ENCODE results near the gene PSPN.
A peak's percentile ranks its signal among the peaks of the same experiment; 100 is the strongest.
"Not testable (repeated sequence)": the region's sequence is repeated elsewhere in the genome, so short reads cannot be mapped to it uniquely, and the experiment has no call there.

Gene PSPN

DNA sequence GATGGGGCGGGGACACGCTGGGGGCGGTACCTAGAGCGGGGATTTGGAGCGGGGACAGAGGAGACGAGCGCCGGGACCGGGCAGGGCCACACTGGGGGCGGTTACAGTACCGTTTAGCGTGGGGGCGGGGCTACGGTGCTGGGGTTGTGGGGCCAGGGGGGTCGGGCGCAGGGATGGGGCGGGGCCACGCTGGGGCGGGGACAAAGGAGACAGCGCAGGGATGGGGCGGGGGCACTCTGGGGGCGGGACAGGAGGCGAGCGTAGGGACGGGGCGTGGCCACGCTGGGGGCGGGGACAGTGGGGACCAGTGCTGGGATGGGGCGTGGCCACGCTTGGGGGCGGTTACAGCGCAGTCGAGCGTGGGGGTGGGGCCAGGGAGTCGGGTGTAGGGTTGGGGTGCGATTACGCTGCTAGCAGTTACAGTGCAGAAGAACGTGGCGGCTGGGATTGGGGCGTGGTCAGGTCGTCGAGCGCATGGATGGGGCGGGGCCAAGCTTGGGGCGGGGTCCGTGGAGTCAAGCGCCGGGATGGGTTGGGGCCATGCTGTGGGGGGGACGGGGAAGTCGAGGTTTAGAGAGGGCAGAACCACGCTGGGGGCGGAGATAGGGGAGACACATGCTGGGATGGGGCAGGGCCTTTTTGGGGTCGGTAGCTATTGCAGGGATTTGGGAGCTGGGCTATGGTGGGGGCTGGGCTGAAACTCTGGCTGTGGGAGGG is 2.5 kb downstream of the PSPN start:
- DNase-seq (ENCODE audit: low read depth in 2 of 2): peak; percentile 100

DNA sequence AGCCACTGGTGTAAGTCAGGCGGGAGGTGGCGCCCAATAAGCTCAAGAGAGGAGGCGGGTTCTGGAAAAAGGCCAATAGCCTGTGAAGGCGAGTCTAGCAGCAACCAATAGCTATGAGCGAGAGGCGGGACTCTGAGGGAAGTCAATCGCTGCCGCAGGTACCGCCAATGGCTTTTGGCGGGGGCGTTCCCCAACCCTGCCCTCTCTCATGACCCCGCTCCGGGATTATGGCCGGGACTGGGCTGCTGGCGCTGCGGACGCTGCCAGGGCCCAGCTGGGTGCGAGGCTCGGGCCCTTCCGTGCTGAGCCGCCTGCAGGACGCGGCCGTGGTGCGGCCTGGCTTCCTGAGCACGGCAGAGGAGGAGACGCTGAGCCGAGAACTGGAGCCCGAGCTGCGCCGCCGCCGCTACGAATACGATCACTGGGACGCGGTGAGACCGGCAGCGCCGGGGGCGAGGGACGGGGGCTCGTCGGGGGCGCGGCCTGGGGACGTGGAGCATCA is 3.1 kb downstream of the PSPN start, which contains the start of gene ALKBH7:
TSS of gene ALKBH7 (plus strand) at position 201 of the 502 bp plus-strand sequence. CDS start at position 228, 27 bp downstream.
- DNase-seq (ENCODE audit: low read depth in 2 of 2): peak; percentile 96

DNA sequence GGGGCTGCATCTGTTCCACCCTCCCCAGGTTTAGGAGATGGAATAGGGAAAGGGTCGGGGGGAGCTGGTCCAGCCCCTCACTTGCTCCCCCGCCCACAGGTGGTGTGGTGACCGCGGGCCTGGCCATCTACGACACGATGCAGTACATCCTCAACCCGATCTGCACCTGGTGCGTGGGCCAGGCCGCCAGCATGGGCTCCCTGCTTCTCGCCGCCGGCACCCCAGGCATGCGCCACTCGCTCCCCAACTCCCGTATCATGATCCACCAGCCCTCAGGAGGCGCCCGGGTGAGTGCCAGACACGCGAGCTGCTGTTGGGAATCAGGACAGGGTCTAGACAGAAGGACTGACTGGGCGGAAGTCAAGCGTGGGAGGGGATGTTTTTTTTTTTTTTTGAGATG is 11.4 kb downstream of the PSPN start:
- no peak for DNase-seq (ENCODE audit: low read depth in 2 of 2)

DNA sequence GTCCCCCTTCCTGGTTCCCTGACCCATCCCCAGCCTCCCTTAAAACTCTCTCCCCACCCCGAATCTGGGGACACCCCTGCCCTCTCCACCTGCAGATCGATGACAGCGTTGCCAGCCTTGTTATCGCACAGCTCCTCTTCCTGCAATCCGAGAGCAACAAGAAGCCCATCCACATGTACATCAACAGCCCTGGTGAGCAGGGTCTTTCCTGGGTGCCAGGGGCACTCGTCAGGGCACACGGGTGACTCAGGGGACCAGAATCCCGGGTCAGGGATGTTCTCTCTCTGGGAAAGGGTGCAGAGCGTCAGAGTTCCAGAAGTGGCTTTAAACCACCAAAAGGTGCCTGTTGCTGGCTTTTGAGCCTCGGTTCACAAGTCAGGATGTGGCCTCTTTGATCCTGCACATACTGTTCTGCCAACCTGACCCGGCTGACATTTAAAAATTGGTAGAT is 13.4 kb downstream of the PSPN start:
- DNase-seq (ENCODE audit: low read depth in 2 of 2): peak in 1 of 2 donors; percentile 9

DNA sequence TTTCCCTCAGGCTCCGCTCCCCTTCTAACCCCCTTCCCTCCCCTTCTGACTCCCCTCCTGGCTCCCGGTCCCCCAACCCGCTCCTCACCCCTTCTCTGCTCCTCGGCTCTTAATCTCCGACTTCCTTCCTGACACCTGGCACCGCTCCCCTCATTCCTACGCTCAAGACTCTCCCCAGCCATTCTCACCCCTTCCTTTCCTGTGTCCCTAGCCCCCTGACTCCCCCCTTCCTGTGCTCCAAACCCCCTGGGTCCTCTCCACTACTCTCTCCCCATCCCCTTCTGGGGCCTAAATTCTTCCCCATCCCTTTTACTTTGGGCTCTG is 13.7 kb downstream of the PSPN start:
- no peak for DNase-seq (ENCODE audit: low read depth in 2 of 2)

DNA sequence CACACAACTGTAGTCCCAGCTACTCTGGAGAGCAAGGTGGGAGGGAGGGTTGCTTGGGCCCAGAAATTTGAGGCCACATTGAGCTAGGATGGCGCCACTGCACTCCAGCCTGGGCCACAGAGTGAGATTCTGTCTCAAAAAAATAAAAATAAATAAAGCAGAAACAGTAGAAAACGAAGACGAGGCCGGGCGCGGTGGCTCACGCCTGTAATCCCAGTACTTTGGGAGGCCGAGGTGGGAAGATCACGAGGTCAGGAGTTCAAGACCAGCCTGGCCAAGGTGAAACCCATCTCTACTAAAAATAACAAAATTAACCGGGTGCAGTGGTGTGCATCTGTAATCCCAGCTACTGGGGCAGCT is 14.9 kb downstream of the PSPN start:
- not testable (repeated sequence) for DNase-seq (ENCODE audit: low read depth in 2 of 2)

DNA sequence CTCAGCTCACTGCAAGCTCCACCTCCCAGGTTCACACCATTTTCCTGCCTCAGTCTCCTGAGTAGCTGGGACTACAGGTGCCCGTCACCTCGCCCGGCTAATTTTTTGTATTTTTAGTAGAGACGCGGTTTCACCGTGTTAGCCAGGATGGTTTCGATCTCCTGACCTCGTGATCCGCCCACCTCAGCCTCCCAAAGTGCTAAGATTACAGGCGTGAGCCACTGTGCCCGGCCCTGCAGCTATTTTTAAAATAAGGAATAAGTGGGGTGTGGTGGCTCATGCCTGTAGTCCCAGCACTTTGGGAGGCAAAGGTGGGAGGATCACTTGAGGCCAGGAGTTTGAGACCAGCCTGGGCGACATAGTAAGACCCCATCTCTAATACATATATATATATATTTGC is 15.3 kb downstream of the PSPN start:
- DNase-seq (ENCODE audit: low read depth in 2 of 2): not testable (repeated sequence)

DNA sequence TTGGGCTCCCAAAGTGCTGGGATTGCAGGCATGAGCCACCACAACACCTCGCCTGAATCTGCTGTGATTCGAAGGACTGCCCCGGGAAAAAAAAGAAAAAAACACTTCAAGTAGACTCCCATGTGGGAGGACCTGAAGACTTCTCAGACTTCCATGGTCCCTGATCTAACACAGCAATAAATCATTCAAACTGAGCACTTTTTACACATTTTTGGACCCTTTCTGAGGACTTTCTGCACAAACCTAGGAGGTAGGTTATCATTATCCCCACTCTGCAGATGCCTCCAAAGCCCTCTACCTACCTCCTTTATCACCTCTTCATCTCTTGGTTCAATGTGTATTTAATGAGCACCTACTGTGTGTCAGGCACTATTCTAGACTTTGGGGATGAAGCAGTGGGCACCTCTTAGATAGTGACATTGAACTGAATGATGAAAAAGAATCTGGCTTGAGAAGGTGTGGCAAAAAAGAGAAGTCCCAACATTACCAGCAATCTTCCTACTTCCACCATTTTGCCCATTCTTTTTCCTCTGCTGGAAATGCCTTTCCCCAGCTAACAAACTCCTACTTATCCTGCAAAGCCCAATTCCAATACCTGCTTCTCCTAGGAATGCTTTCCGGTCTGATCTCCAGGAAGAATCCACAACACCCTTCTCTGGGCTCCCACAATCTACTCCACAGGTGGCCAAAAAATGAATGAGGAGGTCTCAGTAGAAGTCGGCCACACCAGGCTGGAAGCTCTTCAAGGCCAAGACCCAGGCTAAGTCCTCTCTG is 16.0 kb downstream of the PSPN start:
- no peak for DNase-seq (ENCODE audit: low read depth in 2 of 2)

DNA sequence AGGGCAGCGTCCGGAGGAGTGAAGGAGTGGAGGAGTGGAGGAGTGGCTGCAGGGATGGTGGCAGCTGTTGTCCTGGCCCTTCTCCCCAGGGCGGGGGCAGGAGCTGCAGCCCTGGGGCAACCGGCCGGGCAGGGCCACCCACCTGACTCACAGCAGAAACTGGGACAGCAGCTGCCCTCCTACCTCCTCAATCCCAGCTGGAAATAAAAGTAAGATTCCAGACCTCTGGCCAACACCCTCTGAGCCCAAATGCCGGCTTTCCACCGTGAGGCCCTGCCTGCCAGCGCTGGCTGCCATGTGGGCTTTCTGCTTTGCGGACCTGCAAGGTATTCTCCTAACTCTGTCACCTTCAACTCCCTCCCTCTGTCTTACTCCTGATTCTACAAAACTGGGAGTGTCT is 17.7 kb downstream of the PSPN start:
- no peak for DNase-seq (ENCODE audit: low read depth in 2 of 2)

DNA sequence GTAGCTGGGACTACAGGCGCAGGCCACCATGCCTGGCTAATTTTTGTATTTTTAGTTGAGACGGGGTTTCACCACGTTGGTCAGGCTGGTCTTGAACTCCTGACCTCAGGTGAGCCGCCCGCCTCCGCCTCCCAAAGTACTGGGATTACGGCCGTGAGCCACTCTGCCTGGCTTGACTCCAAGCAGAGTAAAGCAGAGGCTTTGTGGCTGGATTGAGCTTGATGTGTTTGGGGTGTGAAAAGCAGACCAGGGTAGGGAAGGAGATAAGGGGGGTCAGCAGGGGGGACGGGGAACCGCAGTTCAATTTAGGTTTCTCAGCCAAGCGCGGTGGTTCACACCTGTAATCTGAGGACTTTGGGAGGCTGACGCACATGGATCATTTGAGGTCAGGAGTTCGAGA is 18.6 kb downstream of the PSPN start:
- no peak for DNase-seq (ENCODE audit: low read depth in 2 of 2)

DNA sequence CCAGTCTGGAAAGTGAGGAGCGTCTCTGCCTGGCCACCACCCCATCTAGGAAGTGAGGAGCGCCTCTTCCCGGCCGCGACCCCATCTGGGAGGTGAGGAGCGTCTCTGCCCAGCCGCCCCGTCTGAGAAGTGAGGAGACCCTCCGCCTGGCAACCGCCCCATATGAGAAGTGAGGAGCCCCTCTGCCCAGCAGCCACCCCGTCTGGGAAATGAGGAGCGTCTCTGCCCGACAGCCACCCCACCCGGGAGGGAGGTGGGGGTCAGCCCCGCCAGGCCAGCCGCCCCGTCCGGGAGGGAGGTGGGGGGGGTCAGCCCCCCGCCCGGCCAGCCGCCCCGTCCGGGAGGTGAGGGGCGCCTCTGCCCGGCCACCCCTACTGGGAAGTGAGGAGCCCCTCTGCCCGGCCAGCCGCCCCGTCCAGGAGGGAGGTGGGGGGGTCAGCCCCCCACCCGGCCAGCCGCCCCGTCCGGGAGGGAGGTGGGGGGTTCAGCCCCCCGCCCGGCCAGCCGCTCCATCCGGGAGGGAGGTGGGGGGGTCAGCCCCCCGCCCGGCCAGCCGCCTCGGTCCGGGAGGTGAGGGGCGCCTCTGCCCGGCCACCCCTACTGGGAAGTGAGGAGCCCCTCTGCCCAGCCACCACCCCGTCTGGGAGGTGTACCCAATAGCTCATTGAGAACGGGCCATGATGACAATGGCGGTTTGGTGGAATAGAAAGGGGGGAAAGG is 20.3 kb downstream of the PSPN start:
- DNase-seq (ENCODE audit: low read depth in 2 of 2): not testable (repeated sequence)

DNA sequence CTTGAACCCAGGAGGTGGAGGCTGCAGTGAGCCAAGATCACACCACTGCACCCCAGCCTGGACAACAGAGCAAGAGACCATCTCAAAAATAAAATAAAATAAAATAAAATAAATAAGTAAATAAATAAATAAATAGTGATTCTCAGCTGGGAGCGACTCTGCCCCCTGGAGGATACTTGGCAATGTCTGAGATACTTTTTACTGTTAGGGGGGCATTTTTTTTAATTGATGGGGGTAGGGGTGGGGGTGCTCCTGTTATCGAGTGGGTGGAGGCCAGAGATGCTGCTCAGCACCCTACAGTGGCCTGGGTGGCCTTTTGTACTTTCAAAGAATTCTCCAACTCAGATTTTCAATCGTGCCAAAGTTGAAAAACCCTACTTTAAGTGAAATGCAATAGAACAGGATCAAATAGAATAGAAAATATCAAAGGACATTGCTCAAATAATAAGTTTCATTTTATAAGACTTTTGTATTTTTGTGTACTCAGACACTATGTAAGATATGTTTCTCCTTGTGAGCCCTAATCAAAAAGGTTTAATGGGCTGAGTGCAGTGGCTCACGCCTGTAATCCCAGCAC is 21.5 kb downstream of the PSPN start:
- DNase-seq (ENCODE audit: low read depth in 2 of 2): no peak

DNA sequence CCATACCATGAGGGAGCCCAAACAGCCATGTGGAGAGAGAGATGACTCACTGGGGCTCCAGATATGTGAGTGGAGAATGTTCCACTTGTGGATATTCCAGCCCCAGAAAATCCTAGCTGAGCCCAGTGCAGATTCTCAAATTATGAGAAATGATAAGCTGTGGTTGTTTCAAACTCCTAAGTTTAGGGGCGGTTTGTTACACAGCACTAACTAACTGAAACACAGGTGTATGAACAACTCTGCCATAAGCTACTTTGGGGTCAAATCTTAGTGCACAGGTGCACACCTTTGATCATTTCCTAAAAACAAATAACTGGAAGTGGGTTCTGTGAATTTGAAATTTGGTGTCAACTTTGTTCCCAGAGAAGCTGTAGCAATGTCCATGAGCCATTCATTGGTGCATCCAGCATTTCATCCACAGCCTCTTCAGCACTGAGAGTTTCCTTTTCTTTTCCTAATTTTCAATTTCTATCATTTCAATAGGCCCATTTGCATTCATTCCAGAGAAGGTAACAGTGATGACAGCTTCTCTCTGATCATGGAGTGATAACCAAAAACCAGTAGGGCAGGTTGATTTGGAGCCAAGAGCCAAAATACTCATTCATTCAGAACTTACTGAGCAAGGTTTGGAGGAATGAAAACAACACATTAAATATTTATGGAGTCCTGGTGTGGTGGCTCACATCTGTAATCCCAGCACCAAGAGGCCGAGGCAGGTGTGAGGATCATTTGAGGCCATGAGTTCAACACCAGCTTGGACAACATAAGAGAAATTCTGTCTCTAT is 23.2 kb downstream of the PSPN start:
- no peak for DNase-seq (ENCODE audit: low read depth in 2 of 2)

DNA sequence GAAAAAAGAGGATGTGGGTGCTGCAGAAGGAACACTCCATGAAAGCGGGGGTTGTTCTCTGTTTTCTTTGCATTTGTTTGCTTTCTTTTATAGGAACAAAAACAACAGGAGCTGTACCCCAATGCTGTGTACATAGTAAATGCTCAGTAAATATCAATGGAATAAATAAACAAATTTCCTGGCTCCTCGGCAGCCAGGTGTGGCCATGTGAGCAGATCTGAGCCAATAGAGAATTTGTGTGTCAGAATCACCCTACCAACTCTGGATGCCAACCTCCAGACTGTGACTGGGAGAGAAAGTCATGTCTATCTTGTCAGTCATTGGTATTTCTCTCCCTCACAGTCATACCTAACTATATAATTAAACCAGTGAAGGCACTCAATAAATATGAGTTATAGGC is 25.0 kb downstream of the PSPN start:
- DNase-seq (ENCODE audit: low read depth in 2 of 2): no peak

DNA sequence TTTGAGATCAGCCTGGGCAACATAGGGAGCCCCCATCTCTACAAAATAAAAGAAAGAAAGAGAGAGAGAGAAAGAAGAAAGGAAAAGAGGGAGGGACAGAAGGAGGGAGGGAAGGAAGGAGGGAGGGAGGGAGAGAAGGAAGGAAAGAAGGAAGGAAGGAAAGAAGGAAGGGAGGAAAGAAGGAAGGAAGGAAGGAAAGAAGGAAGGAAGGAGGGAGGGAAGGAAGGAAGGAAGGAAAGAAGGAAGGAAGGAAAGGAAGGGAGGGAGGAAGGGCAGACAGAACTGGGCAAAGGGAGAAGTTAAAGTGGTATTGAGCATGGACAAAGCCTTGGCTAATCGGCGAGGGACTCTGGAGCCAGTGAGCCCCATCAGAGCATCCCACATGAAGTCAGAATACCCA is 26.5 kb downstream of the PSPN start:
- DNase-seq (ENCODE audit: low read depth in 2 of 2): not testable (repeated sequence)

DNA sequence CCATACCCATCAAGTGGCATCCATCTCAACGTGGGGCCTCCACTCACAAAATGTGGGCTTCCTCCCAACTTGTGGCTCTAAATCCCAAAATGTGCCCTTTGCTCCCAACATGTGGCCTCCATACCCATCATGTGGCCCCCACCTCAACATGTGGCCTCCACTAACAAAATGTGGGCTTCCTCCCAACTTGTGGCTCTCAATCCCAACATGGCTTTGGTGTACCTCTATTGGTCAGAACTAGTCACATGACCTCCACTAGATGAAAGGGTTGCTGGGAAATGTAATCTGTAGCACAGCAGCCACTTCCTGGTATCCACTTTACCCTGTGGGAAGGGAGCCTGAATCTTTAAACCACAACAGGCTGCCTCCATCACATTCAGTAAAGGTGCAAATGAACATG is 32.3 kb downstream of the PSPN start:
- DNase-seq (ENCODE audit: low read depth in 2 of 2): no peak

DNA sequence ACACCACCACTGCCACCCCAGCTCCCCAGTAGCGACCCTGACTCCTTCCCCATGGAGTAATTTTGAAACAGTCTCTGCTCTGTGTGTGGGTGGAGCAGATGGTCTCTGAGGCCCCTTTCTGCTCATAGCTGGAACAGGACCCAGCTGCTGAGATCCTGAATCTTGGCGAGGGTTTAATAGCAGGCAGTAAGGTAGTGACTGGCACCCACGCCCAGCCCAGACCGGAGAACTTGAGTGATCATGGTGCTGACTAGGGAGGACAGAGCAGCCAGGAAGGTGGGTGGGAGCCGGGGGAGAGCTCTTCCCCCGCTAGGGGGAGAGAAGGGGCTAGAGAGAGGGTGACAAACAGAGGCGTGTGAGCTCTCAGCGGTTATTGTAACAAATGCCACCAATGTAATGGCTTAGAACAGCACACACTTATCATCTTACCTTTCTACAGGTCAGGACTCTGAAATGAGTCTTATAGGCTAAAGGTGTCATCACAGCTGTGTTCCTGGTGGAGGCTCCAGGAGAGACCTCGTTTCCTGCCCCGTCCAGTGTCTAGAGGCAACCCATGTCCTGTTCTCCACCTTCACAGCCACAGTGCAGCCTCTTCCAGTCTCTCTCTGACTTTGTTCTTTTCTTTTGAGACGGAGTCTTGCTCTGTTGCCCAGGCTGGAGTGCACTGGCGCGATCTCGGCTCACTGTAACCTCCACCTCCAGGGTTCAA is 35.1 kb downstream of the PSPN start:
- no peak for DNase-seq (ENCODE audit: low read depth in 2 of 2)

DNA sequence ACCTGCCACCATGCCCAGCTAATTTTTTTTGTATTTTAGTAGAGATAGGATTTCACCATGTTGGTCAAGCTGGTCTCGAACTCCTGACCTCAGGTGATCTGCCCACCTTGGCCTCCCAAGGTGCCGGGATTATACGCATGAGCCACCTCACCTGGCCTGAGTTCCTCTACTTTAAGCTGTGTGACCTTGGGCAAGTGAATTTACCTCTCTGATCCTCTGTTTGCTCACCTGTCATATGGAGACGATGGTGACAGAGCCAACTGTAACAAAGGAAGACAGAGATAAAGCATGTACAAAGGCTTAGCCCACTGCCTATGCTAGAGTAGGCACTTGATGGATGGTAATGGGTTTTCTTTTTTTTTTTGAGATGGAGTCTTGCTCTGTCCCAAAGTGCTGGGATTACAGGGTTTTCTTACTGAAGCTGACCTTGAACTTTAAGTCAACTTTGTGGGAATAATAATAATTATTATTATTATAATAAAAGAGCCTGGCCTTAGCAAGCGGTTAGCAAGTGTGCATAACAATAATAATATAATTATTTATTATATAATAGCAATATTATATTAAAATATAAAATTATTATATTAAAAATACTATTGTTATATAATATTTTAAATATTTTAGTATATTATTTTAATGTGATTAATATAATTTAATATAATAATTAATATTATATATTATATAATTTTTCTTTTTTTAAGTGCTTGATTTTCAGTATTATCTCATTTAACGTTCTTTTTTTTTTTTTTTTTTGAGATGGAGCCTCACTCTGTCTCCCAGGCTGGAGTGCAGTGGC is 41.0 kb downstream of the PSPN start:
- DNase-seq (ENCODE audit: low read depth in 2 of 2): no peak

DNA sequence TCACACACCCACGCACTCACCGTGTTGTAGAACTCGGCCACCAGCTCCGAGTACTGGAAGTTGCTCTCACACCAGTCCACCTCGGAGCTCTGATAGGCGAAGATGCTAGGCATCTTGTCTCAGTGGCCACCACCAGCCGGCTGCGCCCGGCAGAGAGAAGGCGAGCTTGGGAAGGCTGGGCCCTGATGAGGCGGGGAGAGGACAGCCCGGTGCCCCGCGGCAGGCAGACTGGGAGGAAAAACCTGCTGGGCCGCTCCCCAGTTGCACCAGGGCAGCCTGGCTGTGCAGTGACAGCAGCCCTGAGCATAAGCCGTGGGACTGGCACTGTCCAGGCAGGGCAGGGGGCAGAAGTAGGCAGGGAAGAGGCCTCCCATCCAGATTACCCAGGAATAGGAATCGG is 42.3 kb downstream of the PSPN start, which contains the start of gene ACER1:
TSS of gene ACER1 (minus strand) at position 174 of the 400 bp plus-strand sequence. CDS start at position 113, 61 bp downstream.
- no peak for DNase-seq (ENCODE audit: low read depth in 2 of 2)

DNA sequence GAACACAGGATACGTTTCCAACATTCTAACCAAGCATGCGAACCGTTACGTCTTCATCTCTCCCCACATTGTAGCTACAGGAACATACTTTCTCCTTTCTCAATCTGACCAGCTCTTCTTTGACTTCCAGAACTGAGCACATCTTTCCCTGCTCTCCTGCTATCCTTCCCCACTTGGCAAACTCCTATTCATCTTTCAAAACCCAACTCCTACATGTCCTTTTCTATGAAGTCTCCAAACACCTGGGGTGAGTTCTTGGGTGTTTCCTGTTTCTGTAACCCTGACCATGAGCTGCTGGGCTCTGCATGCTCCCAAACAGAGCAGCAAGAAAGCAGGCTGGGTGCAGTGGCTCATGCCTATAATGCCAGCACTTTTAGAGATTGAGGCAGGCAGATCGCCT is 48.9 kb downstream of the PSPN start:
- no peak for DNase-seq (ENCODE audit: low read depth in 2 of 2)
